A549 (cell line): ENCODE data around the gene DGAT2. TPM values are rescaled to one million over a fixed set of nuclear protein-coding genes. Genes with fewer than 3 reads are reported as not detected.

ENCODE experiments used
- ATAC-seq, 2 experiments: fragments of 200-7000 bp in 1 of 2; fragments of >200 bp in 1 of 2; cut with Nextera tagmentation in 1 of 2; cut with Tn5 transposase in 1 of 2; 3 replicates each; pipeline versions ENCODE4 v1.8.0 to v1.9.1; 2018 to 2020; ENCODE audit warnings: mild to moderate bottlenecking in 1 of 2, moderate library complexity in 1 of 2
- CTCF ChIA-PET: fragments of 300-600 bp; sonication (Branson Sonifier 250); formaldehyde crosslinking; extraction: SDS; loops from one replicate; lab custom pipeline; 2021; ENCODE audit warnings: antibody characterized with exemption, inconsistent platforms; lab: Yijun Ruan, JAX
- POLR2A ChIA-PET: fragments of 350-600 bp; formaldehyde crosslinking; extraction: SDS; loops from one replicate; lab custom pipeline; 2021; ENCODE audit warnings: antibody characterized with exemption, inconsistent platforms; lab: Yijun Ruan, JAX
- DNase-seq, 2 experiments: peaks; one replicate each; pipeline versions ENCODE4 v3.0.0 to v3.0.0-alpha.2; 2011 to 2016; ENCODE audit warnings: low read depth in 1 of 2, low spot score in 1 of 2
- FAIRE-seq: peaks from 2 replicates; lab custom pipeline; 2011; peaks lifted over from hg19 to GRCh38; lab: Jason Lieb, UNC
- H3K27ac ChIP-seq, 2 experiments: fragments of >200 bp; sonication (Bioruptor Twin); formaldehyde crosslinking; 3 replicates each; pipeline ENCODE4 v1.5.1; 2016 to 2017
- H3K4me1 ChIP-seq: fragments of >200 bp; sonication (Bioruptor Twin); formaldehyde crosslinking; 3 replicates; pipeline ENCODE4 v1.6.1; 2016
- H3K4me2 ChIP-seq: fragments of >200 bp; sonication (Bioruptor Twin); formaldehyde crosslinking; 3 replicates; pipeline ENCODE4 v1.6.1; 2016
- H3K4me3 ChIP-seq: fragments of >200 bp; sonication (Bioruptor Twin); formaldehyde crosslinking; 3 replicates; pipeline ENCODE4 v1.5.1; 2016
- H3K9me3 ChIP-seq: fragments of >200 bp; sonication (Bioruptor Twin); formaldehyde crosslinking; 3 replicates; pipeline ENCODE4 v1.6.1; 2016
- CHD2 ChIP-seq: fragments of 150-350 bp; IDR thresholded peaks from 2 replicates; pipeline ENCODE4 v1.6.1; 2014; ENCODE audit warnings: low read length; ENCODE audit not compliant: partially characterized antibody
- CTCF ChIP-seq: fragments of >200 bp; sonication (Bioruptor Twin); formaldehyde crosslinking; IDR thresholded peaks from 3 replicates; pipeline ENCODE4 v1.5.1; 2016
- EHMT2 ChIP-seq: fragments of 200-600 bp; sonication (generic); IDR thresholded peaks from 2 replicates; pipeline ENCODE4 v1.6.1; 2016; ENCODE audit warnings: antibody characterized with exemption, low read depth, mild to moderate bottlenecking, moderate library complexity
- ESRRA ChIP-seq: fragments of 150-350 bp; IDR thresholded peaks from 2 replicates; pipeline ENCODE4 v1.6.1; 2014; ENCODE audit warnings: mild to moderate bottlenecking, low read length, borderline replicate concordance
- HOXB13 ChIP-seq: fragments of 250-450 bp; sonication (Bioruptor Pico); IDR thresholded peaks from 2 replicates; pipeline ENCODE4 v1.5.0; 2020; ENCODE audit warnings: low read depth, mild to moderate bottlenecking, moderate library complexity
- KDM1A ChIP-seq: fragments of 200-600 bp; sonication (generic); IDR thresholded peaks from 2 replicates; pipeline ENCODE4 v1.6.1; 2016; ENCODE audit warnings: low read depth, mild to moderate bottlenecking
- MAFK ChIP-seq: fragments of 450-650 bp; IDR thresholded peaks from 2 replicates; pipeline ENCODE4 v1.6.1; 2014; ENCODE audit not compliant: partially characterized antibody
- POLR2A ChIP-seq: IDR thresholded peaks from 2 replicates; pipeline ENCODE4 v1.6.1; 2012; ENCODE audit warnings: mild to moderate bottlenecking, low read length
- RAD21 ChIP-seq, 2 experiments: fragments of >200 bp in 1 of 2; sonication (Bioruptor Twin) in 1 of 2; formaldehyde crosslinking in 1 of 2; IDR thresholded peaks in 1 of 2; conservative IDR thresholded peaks in 1 of 2; 2 replicates in 1 of 2; 3 replicates in 1 of 2; pipeline ENCODE4 v1.6.1; 2012 to 2018; ENCODE audit warnings: inconsistent platforms in 1 of 2
- SMC3 ChIP-seq: fragments of >200 bp; sonication (Bioruptor Twin); formaldehyde crosslinking; IDR thresholded peaks from 3 replicates; pipeline ENCODE4 v1.6.1; 2018; ENCODE audit warnings: inconsistent platforms
- SREBF2 ChIP-seq: fragments of 450-650 bp; IDR thresholded peaks from 2 replicates; pipeline ENCODE4 v1.6.1; 2014; ENCODE audit warnings: mild to moderate bottlenecking, moderate library complexity
- TFCP2L1 ChIP-seq: fragments of 250-450 bp; sonication (Bioruptor Pico); IDR thresholded peaks from 2 replicates; pipeline ENCODE4 v1.5.0; 2021; ENCODE audit warnings: mild to moderate bottlenecking
- USF2 ChIP-seq: fragments of 450-650 bp; IDR thresholded peaks from 2 replicates; pipeline ENCODE4 v1.6.1; 2014; ENCODE audit warnings: antibody characterized with exemption
- WGBS: methylation state at CpG from one replicate; pipeline ENCODE4 v1.1.6; 2017; ENCODE audit errors: missing lambda C conversion rate; 5-methylcytosine and 5-hydroxymethylcytosine counted together
- polyA plus RNA-seq, 4 experiments: library from polyadenylated mRNA; depleted of rRNA in 3 of 4; stranded (reverse); fragments of >200 nt; fragmentation: RNase III in 1 of 4; extraction: RNeasy Plus Mini Kit Qiagen cat#74134 plus additional on column Dnase treatment in 1 of 4; gene quantifications; 2 replicates in 3 of 4; 3 replicates in 1 of 4; pipeline ENCODE4 v1.2.3, GENCODE V29; 2011 to 2017
- TF ChIP-seq, protein P1 (sequence below): fragments of >200 bp; sonication (Bioruptor Twin); formaldehyde crosslinking; IDR thresholded peaks from 3 replicates; pipeline ENCODE4 v1.6.1; 2016

The DGAT2 gene
- polyA plus RNA-seq, 2 of the 4 experiments (the other 2 are of a cell fraction), result 1.6 to 1.9 TPM

DNA sequence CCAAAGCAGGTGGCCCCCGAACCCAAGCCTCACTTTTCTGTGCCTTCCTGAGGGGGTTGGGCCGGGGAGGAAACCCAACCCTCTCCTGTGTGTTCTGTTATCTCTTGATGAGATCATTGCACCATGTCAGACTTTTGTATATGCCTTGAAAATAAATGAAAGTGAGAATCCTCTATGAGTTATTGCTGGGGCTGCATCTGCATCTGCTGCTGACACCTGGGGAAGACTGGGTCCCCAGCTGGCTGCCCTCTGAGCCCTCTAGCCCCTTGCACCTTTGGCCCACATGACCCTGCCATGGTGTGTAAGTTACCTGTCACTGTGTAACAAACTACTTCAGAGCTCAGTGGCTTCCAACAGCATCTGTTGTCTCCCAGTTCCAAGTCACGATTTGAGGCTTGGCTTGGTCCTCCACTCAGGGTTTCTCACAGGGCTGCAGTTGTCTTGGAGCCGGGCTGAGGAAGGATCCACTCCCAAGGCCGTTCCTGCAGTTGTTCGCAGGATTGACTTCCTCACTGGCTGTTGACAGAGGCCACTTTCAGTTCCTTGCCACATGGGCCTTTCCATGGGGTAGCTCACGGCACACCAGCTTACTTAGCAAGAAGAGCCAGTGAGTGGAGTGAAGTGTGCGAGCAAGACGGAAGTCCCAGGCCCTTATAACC, 32.9 kb downstream of the DGAT2 start:
- Histone ChIP-seq H3K4me3 (no peak overlapping the region), H3K27ac (no peak overlapping the region), H3K9me3 (no peaks in the 10 kb centered on the region), H3K4me1 (no peaks in the 10 kb centered on the region), H3K4me2 (no peak overlapping the region)
- ATAC-seq, result no peak
- ChIA-PET POLR2A (no interaction called here), CTCF (interaction anchor here (0.5 to 4.4 kb wide), 20 partner anchors 9 to 517 kb away, joined by 3 to 46 read pairs (median 4); partner anchors contain the start of gene DGAT2)
- no peak for FAIRE-seq
- WGBS, result 70% methylated on average over 9 of the region's 9 CpGs
- no peak for TF ChIP-seq CHD2
- no peak for DNase-seq

DNA sequence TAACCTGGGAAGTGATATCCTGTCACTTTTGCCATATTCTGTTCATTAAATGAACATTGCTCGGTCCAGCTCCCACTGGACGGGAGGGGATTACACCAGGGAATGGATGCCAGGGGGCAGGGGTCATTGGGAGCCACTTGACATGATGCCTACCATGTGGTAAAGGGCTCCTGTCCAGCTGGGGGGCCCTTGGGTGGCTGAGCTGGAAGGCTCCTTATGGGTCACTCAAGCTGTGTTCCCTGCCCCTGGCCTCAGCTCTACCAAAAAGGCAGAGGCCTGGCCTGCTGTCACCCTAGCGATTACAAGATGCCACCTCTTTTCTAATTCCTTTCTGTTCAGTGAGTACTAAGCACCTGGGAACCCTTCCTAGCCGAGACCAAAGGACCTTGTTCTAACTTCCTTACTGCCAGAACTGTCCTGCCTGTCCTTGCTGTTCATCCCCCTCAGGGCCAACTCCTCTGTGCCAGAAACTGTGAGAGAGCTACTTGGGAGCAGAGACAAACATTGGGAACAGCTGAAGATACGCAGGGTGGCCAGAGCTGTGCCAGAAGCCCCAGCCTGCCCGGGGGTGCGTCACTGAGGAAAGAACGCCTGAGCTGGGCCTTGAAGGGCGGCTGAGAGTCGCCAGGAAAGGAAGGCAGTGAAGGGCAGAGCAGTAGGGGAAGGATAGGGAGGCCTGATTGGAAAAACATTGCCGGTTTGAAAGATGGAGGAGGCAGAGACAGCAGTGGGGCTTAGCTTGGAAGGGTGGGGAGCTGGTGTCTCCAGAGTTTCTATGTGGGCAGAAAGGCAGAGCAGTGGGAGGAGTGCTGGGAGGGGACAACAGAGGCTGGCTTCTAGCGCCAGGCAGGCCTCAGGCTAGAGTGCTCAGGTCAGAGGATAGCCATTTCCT, 33.7 kb downstream of the DGAT2 start:
- ATAC-seq (peak in 1 of 2 experiments; percentile 43; a peak in 3 of 6 replicates), DNase-seq (no peak), FAIRE-seq (no peak)
- CTCF ChIA-PET, result interaction anchor here (0.5 to 4.4 kb wide), 39 partner anchors 9 to 877 kb away, joined by 3 to 46 read pairs (median 4); partner anchors contain the start of gene DGAT2
- no peak overlapping the region for H3K4me2 ChIP-seq
- no peak overlapping the region for H3K4me3 ChIP-seq
- H3K4me1 ChIP-seq, result no peaks in the 10 kb centered on the region
- WGBS, result 75% methylated on average over 12 of the region's 12 CpGs
- no peaks in the 10 kb centered on the region for H3K9me3 ChIP-seq
- TF ChIP-seq KDM1A, result no peak
- no peak for TF ChIP-seq ESRRA
- TF ChIP-seq USF2, result no peak
- TF ChIP-seq, all 56 proteins: peak for 0
- H3K27ac ChIP-seq, result no peak overlapping the region
- POLR2A ChIA-PET, result no interaction called here

DNA sequence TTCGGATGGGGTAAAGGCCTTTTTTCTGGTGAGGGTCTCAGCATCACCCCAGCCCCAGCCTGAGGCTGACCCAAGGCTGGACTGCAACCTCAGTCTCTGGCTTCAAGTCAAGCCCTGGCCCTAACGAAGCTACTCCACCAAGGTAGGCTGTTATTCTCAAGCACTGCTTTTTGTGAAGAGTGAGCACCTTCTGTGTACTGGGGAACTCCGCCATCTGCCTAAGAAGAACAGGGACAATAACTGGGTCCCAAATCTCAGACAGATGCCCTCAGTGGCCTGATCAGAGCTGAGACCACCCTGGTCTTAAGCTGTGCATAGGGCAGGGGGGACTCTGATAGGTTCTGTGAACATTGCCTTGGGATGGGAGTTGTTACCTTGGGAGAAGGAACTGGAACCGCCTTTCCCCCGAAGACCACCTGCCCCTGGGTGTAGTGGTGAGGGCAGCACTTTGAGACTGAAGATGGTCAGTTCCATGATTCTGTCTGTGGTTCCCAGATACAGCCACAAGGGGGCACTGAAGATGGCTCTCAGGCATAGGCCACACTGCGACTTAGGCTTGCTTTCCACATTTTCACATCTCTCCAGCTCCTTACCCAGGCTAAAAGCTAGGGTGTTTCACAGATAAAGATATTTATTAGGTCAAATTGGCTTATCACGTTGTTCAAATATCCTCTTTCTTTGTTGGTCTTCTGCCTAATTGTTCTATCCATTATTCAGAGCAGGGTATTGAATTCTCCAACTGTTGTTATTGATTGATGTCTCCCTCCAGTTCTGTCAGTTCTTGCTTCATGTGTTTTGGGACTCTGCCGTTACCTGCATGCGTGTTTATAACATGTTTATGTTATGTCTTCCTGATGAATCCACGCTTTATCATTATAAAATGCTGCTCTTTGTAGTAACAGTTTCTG, 34.6 kb downstream of the DGAT2 start:
- DNase-seq (peak; percentile 68 to 82), ATAC-seq (peak; percentile 87 to 98), FAIRE-seq (peak; percentile 51)
- POLR2A ChIA-PET, result no interaction called here
- H3K27ac ChIP-seq, result no peak overlapping the region
- TF ChIP-seq SREBF2 (no peak), RAD21 (conservative IDR thresholded peaks at IDR 0.05 in 1 of 2, IDR thresholded peaks at IDR 0.05 in 1 of 2) (peak; percentile 76 to 83), EHMT2 (no peak), KDM1A (no peak), SMC3 (peak; percentile 85), MAFK (no peak), POLR2A (no peak), CTCF (peak; percentile 84), TFCP2L1 (CRISPR knock-in tag) (no peak), HOXB13 (CRISPR knock-in tag) (no peak)
- TF ChIP-seq, protein P1, sequence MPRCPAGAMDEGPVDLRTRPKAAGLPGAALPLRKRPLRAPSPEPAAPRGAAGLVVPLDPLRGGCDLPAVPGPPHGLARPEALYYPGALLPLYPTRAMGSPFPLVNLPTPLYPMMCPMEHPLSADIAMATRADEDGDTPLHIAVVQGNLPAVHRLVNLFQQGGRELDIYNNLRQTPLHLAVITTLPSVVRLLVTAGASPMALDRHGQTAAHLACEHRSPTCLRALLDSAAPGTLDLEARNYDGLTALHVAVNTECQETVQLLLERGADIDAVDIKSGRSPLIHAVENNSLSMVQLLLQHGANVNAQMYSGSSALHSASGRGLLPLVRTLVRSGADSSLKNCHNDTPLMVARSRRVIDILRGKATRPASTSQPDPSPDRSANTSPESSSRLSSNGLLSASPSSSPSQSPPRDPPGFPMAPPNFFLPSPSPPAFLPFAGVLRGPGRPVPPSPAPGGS, result no peak
- H3K9me3 ChIP-seq, result no peaks in the 10 kb centered on the region
- no peaks in the 10 kb centered on the region for H3K4me1 ChIP-seq
- no peak overlapping the region for H3K4me2 ChIP-seq
- H3K4me3 ChIP-seq, result no peak overlapping the region
- 14% methylated on average over 8 of the region's 10 CpGs for WGBS
- CTCF ChIA-PET, result interaction anchor here (0.6 to 4.4 kb wide), 39 partner anchors 10 to 876 kb away, joined by 3 to 46 read pairs (median 4); partner anchors contain the start of gene DGAT2
